Endometrial microvascular endothelial cells (primary cell): ENCODE data around the gene WWOX. TPM values are rescaled to one million over a fixed set of nuclear protein-coding genes. Genes with fewer than 3 reads are reported as not detected.
"Not testable (repeated sequence)": the region's sequence is repeated elsewhere in the genome, so short reads cannot be mapped to it uniquely, and the experiment has no call there.

Source experiments
- in situ Hi-C: cut with HindIII; loops from 2 replicates; pipeline ENCODE4 v1.10.0; 2017; ENCODE audit warnings: low sequenced_read_pairs, low pct_unique_long_range_greater_than_20kb; ENCODE audit errors: inconsistent ontology term
- total RNA-seq: library from RNA; depleted of rRNA; stranded (reverse); fragments of >200 nt; gene quantifications from one replicate; pipeline ENCODE4 v1.2.3, GENCODE V29; 2015; ENCODE audit errors: inconsistent ontology term

Gene WWOX
- total RNA-seq, 1 donor from 2014 or later: 6.4 TPM

DNA sequence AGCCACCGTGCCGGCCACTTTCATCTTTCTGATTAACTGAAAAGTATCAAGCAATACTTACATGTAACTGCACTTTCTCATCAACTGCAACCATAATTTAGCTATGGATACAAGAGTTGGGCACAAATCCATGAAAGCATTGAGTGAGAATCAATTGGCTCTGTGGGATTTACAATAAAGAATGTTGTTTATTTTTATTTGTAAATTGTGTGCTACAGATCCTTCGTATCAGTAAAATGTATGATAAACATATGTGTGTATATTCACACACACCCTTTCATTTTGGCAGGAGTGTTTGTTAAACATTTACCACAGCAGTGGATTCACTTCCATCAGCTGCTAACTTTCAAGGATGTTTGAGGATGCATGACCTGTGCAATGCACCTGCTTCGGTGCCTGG, 411.0 kb downstream of the WWOX start:
- in situ Hi-C loops: no loop called here

DNA sequence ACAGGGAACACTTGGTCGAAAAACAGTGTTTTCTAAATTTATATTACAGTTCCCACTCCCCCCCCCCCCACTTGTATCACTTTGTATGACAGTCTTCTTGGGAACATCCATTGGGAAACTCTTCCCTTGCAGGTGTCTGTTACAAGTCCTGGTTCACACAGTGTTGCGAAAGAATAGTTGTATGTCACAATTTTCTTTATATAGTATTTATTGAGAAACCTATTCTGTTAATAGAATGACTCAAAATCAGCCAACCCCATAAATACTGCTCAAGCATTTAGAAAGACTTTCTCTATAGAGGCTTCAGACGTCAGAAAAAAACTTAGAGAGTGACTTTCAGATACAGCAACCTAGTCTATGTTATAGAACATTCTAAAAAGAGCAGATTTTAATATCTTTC, 414.4 kb downstream of the WWOX start:
- in situ Hi-C loops: no loop called here

DNA sequence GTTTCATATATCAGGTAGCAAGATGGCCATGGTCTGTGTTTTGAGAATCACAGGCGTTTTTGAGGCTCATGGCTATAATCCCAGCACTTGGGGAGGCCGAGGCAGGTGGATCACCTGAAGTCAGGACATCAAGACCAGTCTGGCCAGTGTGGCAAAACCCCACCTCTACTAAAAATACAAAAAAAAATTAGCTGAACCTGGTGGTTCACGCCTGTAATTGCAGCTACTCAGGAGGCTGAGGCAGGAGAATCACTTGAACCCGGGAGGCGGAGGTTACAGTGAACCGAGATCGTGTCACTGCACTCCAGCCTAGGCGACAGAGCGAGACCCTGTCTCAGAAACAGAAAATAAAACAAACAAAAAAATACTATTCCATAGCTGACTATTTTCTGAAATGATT, 415.4 kb downstream of the WWOX start:
- in situ Hi-C loops: not testable (repeated sequence)

DNA sequence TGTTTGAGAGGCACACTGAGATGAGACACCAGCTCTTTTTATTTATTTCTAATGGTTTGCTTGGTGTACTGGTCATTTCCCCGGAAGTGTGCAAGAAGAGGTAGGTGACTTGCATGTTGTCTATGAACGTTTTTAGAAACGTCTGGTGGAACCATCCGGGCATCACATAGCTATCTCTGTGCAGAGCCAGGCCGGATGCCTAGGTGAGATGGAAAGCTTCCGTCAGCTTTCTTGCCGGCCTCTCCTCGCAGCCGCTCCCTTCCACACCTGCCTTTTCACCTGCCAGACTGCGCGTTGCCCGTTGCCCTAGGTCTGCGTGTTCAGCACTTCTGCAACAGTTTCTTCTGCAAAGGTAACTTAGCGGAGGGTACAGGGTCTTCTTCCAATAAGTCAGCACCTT, 416.0 kb downstream of the WWOX start:
- in situ Hi-C loops: no loop called here

DNA sequence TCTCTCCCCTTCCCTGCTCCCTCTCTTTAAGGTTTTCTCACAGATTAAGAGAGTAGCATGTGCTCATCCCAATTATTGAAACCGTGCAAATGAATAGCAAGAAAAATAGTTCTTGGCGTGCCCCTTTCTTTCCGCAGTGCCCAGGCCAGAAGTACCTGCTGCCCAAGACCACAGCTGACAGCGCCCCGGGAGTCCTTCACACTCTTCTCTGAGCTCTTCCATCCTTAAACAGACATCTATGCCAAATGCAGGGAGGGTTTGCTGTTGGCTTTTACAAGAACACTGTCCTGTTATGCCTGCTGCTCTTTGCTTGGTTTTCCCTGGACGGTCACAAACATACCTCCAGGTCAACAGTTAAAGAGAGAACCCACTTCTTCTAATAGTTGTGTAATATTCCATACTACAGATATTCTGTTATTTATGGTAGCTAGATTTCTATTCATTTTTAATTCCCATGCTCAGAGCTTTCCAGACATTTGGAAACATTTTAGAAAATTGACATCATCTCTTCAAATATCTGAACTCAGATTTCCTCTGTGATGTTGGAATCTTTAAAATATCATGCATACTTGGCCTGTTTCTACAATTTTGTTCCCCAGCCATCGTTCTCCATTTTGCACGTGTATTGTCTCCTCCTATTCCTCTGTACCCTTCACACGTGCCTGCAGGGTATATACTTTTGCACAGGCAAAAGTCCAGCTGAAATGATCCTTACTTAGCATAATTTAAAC, 416.7 kb downstream of the WWOX start:
- in situ Hi-C loops: no loop called here

DNA sequence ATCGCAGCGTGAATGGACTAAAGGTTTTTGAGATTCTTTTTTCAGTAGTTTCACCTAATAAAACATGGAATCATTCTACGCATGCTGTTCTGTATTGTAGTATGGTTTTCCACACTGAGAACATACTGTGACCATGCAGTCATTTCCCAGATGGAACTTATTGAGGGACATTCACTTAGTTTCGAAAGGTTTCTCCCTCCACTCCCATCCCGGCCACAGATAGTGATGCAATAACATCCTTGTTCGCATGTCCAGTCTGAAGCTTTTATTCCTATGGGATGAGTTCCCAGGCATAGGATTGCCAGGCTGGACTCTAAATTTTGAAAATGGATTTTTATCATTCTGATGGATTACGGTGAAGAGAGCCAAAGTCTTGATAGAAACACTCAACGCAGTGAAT, 420.4 kb downstream of the WWOX start:
- in situ Hi-C loops: no loop called here

DNA sequence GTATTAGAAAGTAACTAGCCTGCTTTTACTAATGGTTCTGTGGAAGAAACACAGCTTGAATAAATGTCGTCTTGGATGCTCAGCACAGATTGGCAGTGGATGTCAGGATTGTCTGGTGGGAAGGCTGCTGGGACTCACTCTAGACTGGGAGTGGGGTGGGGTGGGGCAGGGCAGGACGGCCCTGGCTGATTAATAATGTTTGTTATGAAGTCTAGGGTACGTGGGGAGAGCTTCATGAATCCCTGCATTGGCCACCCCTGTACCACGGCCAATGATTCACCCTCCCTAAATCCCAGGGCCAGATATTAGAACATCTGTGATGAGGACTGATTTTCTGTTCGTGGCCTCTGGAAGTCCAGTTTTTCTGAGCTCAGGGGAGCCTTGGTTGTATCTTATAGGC, 421.0 kb downstream of the WWOX start:
- in situ Hi-C loops: no loop called here

DNA sequence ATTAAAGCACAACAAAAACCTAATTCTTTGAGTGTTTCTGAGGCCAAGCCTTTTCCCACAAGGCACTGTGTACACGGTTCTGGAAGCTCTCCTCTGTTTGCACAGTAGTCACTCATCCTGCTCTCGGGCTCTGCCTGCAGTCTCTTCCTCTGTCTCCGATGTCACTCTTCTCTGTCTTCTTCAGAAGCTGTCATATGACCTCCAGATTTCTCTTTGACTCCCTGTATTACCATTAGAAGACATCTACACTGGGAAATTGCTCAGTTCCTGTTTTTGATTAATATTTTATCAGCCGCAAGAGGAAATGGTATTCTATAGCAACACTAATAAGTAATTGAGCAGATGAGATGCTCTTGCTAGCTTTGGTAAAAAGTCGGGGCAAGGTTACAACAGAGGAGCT, 422.9 kb downstream of the WWOX start:
- in situ Hi-C loops: no loop called here

DNA sequence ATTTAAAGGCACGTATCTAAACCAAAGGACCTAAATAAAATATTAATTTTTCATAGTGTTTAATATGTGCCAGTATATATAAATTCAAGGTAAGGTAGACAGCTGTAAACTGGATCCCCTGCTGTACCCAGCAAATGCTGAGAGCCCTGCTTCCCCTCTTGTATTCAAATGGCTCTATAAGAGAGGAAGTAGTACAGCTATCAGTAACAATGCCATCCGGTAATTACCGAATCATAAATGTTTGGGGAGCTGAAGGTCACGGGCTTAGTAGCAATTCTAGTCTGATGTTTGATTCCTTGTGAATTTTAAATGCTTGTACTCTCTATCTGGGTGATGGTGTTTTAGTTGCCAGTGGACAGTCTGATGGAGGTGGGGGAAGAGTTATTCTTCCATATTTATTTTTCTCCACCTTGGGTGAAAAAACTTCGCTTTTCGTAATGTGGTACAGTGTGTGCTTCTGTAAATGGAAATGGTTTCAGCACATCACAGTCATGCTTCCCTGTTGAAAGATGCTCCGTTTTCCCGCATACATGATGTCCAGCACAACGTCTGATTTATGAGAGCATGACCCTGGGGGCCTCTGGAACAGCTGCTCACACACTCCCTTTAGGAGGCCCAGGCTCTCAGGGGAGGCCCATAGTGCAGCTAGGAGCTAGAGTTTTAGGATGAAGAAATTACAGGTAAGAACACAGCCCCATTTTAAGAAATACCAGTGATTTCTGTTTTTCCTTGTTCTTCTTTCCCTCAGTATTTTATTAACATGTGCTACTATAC, 423.9 kb downstream of the WWOX start:
- in situ Hi-C loops: no loop called here

DNA sequence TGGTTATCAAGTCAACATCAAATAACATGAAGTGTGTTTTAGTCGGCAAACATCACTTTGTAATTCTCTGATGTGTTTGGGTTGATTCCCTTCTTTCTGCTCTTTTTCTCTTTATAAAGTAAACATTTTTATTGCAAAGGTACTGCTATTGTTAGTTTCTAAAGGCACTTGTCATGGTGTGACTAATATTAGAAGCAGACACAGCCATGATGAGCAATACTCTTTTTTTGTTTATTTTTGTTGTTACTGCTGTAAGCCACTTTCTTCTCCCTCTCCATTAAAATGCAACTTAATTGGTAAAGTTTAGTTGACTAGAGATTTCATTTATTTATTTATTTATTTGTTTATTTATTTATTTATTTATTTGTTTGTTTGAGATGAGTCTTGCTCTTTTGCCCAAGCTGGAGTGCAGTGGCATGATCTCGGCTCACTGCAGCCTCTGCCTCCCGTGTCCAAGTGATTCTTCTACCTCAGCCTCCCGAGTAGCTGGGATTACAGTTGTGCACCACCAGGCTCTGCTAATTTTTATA, 424.7 kb downstream of the WWOX start:
- in situ Hi-C loops: no loop called here

DNA sequence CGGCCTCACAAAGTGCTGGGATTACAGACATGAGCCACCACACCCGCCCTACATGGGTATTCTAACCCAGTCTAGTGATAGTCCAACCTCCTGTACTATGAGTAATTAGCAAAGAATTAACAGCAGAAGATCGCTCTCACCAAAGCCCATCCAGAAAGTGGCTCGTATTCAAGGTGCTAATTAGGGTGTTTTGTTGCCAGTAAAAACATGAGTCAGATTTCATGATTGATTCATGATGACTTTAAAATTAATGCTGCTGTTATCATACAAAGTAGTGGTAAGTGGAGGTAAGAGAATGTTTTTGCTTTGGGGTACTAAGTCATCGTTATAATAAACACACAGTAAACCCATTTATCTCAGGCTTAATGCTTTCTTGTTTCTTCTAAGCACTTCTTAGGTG, 428.8 kb downstream of the WWOX start:
- in situ Hi-C loops: no loop called here

DNA sequence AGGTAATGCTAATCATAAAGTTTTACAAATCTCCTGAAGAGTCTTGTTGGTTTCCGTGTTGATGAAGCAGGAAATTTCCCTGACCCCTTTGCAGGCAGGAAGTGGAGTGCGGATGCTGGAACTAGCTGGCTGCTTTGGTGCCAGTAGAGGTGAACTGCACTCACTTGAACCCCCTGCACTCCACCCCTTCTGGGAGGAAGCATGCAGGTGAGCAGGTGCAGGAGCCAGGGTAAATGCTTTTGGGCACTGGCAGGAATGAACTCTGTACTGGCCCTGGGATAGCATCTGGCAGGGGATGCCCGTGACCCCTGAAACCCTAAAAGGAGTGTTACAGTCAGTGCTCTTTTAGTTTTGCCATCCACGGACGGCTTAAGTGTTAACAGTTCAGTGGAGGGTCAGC, 430.4 kb downstream of the WWOX start:
- in situ Hi-C loops: no loop called here

DNA sequence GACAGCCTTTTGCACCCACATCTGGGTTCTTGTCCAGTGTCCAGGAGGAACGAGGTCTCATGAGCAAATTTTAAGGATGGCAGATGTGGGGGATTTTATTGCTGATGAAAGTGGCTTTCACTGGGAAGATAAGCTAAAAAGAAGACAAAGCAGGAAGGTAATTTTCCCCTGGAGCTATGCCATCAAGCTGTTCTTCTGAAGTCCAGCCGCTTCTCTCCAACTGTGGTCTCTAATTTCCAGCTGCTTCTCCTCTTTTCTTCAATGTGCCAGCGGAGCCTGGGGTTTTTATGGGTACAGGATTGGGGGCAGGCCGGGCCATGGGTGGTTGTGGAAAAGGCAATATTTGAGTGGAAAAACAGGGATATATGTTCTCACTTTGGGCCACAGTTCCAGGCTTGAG, 430.8 kb downstream of the WWOX start:
- in situ Hi-C loops: no loop called here

DNA sequence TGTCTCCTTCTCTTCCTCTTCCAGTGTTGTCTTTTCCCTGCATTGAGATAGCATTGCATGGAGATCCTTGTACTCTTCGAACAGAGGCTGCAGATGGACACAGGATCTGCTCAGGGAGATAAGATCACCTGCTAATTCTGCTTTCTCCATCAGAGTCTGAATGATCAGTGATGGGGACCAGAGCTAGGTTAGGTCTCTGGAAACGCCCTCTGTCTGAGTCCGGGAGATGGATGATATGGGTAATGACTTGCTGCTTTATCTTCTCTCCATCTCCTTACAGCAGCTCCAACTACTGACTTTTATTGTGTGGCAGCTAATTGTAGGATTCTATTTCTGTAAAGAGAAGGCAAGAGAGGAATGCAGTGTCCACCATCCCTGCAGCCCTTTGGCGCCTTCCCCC, 435.6 kb downstream of the WWOX start:
- in situ Hi-C loops: no loop called here

DNA sequence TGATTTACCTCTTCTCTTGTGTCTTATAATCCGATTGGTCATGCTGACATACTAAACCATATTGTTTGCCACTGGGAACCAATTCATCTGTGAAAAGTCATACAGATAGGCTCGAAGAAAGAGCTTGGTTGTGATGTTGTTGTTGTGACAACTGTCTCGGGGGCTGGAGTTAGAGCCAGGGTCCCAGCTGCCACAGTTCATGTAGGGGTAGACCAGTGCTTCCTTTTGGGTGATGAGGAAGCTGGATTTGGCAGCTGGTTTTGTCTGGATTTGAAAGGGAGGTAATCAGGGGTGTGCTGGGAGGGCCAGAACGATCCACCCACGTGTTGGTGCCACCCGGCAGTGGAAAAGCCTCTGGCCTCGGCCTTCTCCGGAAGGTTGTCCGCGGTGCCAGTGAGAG, 438.1 kb downstream of the WWOX start:
- in situ Hi-C loops: no loop called here

DNA sequence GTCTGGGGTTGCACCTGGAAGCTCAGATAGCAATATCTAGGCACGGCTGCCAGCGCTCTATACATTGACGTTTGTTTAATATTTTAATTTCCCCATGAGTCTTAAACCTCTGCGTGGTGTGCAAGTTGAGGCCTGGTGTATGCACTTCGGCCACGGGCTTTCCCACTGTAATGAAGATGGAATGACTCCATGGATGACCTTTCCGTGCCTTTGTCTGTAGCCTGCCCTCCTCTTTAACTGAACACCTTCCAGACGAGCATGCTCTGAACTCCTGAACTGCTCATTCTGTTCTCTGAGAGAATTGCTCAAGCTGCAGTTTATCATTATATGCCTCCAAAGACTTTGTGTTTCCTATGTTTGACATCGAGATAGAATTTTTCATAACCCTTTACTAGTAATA, 438.8 kb downstream of the WWOX start:
- in situ Hi-C loops: no loop called here

DNA sequence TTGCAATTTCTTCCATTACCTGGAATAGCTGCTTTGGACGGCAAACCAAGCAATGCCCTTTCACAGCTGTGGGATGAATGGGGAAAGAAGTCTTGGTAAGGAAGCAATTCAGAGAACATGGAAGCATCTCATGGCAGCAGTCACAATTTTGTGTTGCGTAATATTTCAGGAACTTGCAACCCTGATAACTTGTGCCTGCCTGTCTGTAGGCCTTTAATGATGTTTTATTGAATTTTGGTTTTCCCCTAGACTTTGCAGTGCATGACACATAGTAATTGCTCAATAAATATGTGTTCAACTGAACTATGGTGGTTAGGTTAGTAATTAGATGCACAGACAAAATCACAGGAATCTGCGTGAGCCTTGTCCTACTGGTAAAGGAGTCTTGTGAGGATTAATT, 439.5 kb downstream of the WWOX start:
- in situ Hi-C loops: no loop called here

DNA sequence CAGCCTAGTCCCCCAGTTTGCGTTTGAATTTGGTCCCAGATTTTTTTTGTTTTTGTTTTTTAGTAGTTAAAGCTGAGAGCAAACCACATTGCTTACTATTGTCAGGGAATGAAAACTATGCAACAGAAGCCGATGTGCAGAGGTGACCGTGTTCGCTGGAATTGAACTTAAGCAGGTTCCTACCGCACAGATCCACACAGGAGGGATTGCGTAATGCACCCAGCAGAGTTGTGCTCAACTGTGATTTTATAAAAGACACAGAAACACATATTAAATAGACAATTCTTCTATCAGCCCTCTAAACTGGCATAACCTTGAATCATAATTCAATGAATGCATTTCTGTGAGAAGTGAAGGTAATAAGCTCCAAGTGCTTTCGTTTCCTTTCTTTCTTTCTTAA, 443.0 kb downstream of the WWOX start:
- in situ Hi-C loops: no loop called here

DNA sequence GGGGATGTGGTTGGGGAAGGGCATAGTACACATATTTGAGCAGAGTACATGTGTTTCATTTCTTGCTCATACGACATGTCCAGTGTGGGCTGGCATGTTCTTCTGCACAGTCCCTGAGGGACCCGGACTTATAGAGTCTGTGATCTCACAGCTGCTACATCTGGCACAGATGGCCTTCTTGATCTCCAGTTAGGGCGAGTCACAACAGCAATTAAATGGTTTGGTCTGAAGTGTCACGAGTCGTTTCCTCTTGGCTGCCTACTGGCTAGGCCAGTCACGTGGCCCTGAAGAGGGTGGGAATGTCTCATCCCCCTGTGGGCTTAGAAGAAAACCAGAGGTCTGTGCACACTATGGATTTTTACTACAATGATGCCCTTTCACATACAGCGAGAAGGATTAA, 443.6 kb downstream of the WWOX start:
- in situ Hi-C loops: no loop called here

DNA sequence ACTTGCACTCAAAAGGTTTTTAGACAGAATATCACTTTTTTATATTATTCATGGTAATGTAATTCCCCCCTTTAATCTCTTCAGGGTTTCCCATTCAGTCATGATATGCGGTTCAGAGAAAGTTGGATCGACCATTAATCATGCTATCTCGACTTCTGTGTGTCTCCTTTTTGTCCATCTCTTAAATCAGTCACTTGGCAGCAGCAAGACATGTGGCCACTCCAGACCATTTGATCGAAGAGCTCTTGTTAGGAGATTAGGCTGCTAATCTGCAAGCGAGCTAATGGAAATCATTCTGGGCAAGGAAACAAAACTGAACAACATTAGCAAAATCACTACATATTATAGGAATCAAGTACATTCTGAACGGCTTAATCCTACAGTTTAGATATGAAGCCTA, 449.9 kb downstream of the WWOX start:
- in situ Hi-C loops: no loop called here
